Activated gamma-delta T cell (primary cell): ENCODE results near the gene CIROP.

Experiments used
- DNase-seq: peaks from one replicate; lab custom pipeline; 2025; lab: John Stamatoyannopoulos, UW

CIROP gene

GRCh38 chr14:23067847-23068788 lies 36.7 kb downstream of the CIROP start:
- no peak for DNase-seq

- DNase-seq: no peak
Observed at GRCh38 chr14:23066855-23067744, 37.7 kb downstream of the CIROP start.

DNA sequence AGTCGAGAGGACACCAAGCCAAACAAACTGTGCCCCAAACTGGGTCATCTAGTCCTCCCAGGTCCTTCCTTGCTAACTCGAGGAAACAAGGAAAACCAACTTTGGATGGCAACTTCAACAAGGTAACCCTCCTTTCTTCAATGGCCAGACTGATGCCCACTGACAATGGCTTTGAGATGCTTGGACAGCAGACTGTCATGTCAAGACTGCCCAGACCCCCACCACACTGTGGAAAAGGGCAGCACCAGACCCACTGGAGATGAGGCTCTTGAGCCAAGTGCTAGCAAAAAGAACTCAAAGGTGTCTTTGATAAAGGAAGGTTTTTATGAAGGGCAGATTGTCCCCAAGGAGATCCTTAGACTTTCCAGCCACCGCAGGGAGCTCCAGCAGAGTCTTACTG lies 38.4 kb downstream of the CIROP start:
- DNase-seq: no peak

- no peak for DNase-seq
Observed at GRCh38 chr14:23063601-23064000, 41.2 kb downstream of the CIROP start.

DNA sequence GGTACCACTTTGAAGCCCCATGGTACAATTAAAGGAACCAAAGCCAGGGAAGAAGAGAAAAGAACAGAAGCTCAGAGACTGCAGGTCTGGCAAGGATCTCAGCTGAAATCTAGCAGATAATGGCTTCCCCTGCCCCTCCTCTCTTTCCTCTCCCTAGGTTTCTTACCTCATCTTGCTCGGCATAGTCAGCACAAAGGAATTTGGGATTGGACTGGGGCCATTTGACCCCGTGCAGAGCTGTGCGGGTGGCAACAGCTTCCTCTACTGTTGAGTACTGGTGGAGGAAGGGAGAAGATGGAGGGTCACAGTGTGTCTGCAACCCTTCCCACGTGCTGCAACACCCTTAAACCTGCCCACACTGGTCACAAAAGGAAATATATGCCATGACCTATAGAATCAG lies 42.8 kb downstream of the CIROP start:
- DNase-seq: no peak

- no peak for DNase-seq
Observed at GRCh38 chr14:23060536-23061260, 44.1 kb downstream of the CIROP start.

GRCh38 chr14:23058654-23059504 lies 45.9 kb downstream of the CIROP start:
- no peak for DNase-seq

- no peak for DNase-seq
Observed at GRCh38 chr14:23057757-23058653, 46.8 kb downstream of the CIROP start.

- DNase-seq: no peak
Observed at GRCh38 chr14:23056956-23057756, 47.6 kb downstream of the CIROP start, which contains the start of gene CDH24. CDH24 (minus strand) TSS chr14:23057520; CDS start chr14:23055733, 1,787 bp downstream.

DNA sequence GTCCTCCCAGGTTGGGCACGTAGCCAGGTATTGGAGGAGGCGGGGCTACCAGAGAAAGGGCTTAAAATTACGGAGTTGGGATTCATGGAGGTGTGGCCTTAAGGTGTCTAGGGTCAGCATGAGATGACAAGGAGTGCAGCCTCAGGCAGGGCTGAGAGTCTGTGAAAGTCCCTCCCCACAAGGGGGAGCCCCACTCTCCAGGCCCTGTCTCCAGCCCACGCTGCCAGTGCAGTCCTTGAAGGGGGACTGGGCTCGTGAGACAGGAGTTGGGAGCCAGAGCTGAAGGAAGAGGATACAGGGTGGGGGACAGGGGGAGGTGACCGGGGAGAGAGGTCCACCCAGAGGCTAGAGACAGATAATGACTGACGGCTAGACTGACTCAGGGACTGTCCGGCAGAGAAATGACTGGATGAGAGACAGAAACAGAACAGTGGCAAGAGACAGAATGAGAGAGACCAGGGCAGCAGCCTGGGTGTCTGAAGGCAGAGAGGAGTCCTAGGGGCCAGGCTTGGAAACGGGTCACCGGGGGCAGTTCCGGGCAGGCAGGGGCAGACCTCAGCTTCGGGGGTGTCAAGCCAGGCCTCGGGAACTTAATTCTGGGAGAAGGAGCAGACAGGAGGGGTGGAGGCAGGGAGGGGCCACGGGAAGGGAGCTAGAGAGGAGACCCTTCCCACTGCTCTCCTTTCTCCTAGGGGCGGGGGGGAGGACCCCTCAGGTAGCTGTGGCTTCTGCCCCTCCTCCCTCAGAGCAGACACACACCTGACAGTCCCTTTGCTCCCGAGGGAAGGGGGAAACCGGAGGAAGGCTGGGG lies 48.4 kb downstream of the CIROP start:
- no peak for DNase-seq

- no peak for DNase-seq
Observed at GRCh38 chr14:23055621-23056144, 49.1 kb downstream of the CIROP start.

DNA sequence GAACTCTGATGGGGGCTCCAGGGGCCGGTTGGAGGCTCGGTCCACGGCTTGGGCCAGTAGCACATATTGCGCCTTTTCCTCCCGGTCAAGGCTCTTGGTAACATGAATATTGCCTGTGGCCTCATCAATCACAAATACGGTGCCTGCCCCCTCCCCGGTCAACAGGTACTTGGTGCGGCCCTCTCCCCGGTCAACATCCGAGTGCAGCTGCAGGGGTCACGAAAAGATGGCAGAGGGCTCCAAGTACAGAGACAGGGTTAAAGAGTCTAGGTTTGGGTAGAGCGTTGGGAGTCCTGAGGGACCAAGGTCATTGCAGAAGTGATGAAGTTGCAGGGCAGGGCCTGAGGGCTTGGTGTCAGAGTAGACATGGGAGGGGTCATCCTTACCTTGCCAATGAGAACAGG lies 49.6 kb downstream of the CIROP start:
- DNase-seq: no peak

DNA sequence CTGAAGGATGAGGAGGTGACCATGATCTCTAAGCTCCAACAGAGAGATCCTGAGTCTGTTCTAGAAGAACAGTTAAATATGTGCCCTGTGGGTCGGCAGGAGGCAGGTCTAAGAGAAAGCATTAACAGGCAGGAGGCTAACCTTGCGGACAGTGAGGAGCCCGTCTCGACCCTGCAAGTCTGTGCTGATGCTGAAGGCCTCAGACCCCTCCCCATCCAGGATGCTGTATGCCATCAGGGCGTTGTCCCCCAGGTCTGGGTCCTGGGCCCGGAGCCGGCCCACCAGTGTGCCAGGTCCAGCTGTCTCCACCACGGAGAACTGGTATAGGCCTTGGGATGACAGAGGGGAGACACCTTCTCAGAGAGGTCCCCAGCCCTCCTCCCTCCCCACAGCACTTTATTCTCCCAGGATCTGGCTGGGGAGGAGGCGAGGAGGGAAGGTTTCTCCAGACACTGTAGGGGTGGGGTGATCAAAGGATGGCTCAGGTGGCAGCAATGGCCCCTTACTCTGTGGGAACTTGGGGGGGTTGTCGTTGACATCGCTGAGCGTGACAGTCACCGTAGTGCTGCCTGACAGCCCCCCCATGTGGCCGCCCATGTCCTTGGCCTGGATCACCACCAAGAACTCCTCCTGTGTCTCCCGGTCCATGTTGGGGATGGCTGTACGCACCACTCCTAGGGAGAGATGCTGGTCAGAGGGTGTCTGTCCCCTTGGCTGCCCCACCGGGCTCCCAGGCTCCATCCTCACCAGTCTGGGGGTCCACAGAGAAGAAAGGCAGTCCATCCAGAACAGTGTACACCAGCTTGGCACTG lies 50.6 kb downstream of the CIROP start:
- no peak for DNase-seq

DNA sequence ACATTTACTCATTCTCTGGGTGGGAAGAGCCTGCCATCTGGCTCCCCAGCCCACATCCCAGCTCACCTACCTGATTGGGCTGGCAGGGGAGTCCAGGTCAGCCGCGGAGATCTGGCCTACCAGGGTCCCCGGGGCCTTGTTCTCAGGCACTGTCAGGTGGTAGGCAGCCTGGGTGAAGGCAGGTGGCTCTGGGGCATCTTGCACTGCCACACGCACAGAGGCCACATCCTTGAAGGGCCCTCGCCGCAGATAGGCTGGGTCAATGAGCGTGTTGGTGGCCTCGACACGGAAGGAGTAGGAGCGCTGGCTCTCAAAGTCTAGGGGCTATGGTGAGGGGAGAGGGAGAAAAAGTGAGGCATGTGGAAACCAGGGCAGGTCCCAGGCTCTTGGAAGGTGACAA lies 51.4 kb downstream of the CIROP start:
- no peak for DNase-seq

- DNase-seq: no peak
Observed at GRCh38 chr14:23052671-23053070, 52.1 kb downstream of the CIROP start.

GRCh38 chr14:23052182-23052623 lies 52.6 kb downstream of the CIROP start:
- no peak for DNase-seq
